ENCODE measurements around the gene ZNF827. TPM values are rescaled to one million over a fixed set of nuclear protein-coding genes. Genes with fewer than 3 reads are reported as not detected.
A peak's percentile ranks its signal among the peaks of the same experiment; 100 is the strongest.

ZNF827 gene
- total RNA-seq, 1 experiment from 2014 or later, result 29.4 TPM

DNA sequence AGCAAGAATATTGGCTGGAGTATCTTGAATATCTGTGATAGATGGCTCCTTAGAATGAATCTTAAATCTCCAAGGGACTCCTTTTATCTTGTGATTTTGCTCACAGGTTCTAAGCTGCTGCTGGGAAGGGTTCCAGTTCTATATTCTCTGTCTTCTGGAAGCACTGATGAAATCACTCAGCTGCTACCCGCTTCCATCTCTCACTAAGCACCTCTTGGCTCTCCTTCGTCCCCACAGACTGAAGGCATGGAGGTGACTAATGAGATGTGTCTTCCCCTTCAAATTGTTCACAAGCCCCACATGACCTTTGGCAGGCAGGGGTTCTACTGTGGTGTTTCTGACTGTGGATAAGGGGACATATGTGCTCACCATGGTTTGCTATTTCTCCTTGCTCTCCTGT, 182.8 kb downstream of the ZNF827 start:
- no peak overlapping the region for H3K9ac ChIP-seq (ENCODE audit: extremely low read depth, insufficient read length, low read length)

More for the DNA sequence above, 182.8 kb downstream of the ZNF827 start:
- Histone ChIP-seq H3K79me2 (ENCODE audit: insufficient read depth, low read length) (no peaks in the 10 kb centered on the region), H4K91ac (ENCODE audit: insufficient read length, low read depth, low read length) (no peak overlapping the region), H3K79me1 (ENCODE audit: insufficient read depth, low read depth, low read length, poor library complexity, severe bottlenecking) (no peaks in the 10 kb centered on the region), H3K23ac (ENCODE audit: insufficient read length, low read depth, low read length) (no peak overlapping the region), H3K4me2 (ENCODE audit: insufficient read depth, insufficient read length, low read length) (no peak overlapping the region), H3K27ac (ENCODE audit: insufficient read length, low read depth, low read length) (no peak overlapping the region), H3K14ac (ENCODE audit: insufficient read depth, low read length) (no peak overlapping the region), H2BK20ac (ENCODE audit: low read depth, low read length, poor library complexity, severe bottlenecking) (no peak overlapping the region), H3K56ac (ENCODE audit: insufficient read length, low read depth, low read length) (no peak overlapping the region), H3K27me3 (ENCODE audit: insufficient read depth, low read length) (no peaks in the 10 kb centered on the region), H2BK5ac (ENCODE audit: insufficient read length, low read length) (no peak overlapping the region), H4K20me1 (ENCODE audit: control insufficient read depth, insufficient read depth, insufficient read length) (no peaks in the 10 kb centered on the region), H2BK12ac (ENCODE audit: insufficient read length, low read depth, low read length) (no peak overlapping the region), H3K23me2 (ENCODE audit: insufficient read length, low read depth, low read length, poor library complexity, severe bottlenecking) (no peaks in the 10 kb centered on the region), H4K8ac (replicated peaks; ENCODE audit: insufficient read length, low read depth, low read length) (no peak overlapping the region), H2AK5ac (ENCODE audit: insufficient read length, low read length) (no peak overlapping the region), H2BK120ac (ENCODE audit: low read depth, low read length, poor library complexity, severe bottlenecking) (no peak overlapping the region), H3K4ac (ENCODE audit: low read depth, low read length) (no peak overlapping the region), H2BK15ac (ENCODE audit: low read depth, low read length) (no peak overlapping the region), H4K5ac (ENCODE audit: insufficient read length, low read depth, low read length) (no peak overlapping the region), H3K4me1 (ENCODE audit: insufficient read depth, low read length) (no peaks in the 10 kb centered on the region), H2AFZ (ENCODE audit: low read length) (no peak overlapping the region), H3T11ph (ENCODE audit: low read length) (no peak overlapping the region), H3K18ac (ENCODE audit: insufficient read length, low read depth, low read length) (no peak overlapping the region), H3K9me3 (ENCODE audit: control insufficient read depth, low read depth, low read length) (no peaks in the 10 kb centered on the region)
- Mint-ChIP-seq H3K36me3 (ENCODE audit: insufficient read depth in 1 of 3, low read depth in 3 of 3) (peaks cover 13 to 29% (median 20%) of the 10 kb centered on the region in 3 experiments), H3K27me3 (ENCODE audit: low read depth) (no peaks in the 10 kb centered on the region; the same call in 1 of the 2 replicates), H3K9me3 (no peaks in the 10 kb centered on the region), H3K4me3 (no peak overlapping the region), H3K27ac (peak overlapping the region in 1 of 3 experiments; percentile 38; a peak in 1 of 7 replicates), H3K4me1 (no peaks in the 10 kb centered on the region)
- no CpG with 5 or more reads among the region's 2 CpGs for WGBS (ENCODE audit: extremely low coverage, insufficient read length, low lambda C conversion rate)
- no peak for DNase-seq
- TF ChIP-seq, protein P1, sequence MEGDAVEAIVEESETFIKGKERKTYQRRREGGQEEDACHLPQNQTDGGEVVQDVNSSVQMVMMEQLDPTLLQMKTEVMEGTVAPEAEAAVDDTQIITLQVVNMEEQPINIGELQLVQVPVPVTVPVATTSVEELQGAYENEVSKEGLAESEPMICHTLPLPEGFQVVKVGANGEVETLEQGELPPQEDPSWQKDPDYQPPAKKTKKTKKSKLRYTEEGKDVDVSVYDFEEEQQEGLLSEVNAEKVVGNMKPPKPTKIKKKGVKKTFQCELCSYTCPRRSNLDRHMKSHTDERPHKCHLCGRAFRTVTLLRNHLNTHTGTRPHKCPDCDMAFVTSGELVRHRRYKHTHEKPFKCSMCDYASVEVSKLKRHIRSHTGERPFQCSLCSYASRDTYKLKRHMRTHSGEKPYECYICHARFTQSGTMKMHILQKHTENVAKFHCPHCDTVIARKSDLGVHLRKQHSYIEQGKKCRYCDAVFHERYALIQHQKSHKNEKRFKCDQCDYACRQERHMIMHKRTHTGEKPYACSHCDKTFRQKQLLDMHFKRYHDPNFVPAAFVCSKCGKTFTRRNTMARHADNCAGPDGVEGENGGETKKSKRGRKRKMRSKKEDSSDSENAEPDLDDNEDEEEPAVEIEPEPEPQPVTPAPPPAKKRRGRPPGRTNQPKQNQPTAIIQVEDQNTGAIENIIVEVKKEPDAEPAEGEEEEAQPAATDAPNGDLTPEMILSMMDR (conservative IDR thresholded peaks at IDR 0.05), result no peak

Measured in H9 (cell line).